GM12873 (cell line): ENCODE measurements around the gene EGFLAM.

Experiments
- TF ChIP-seq, protein P1 (sequence below): IDR thresholded peaks from 2 replicates; pipeline ENCODE4 v1.5.1; 2012; ENCODE audit warnings: low read depth, mild to moderate bottlenecking, moderate library complexity, low read length, control low read depth; ENCODE audit not compliant: insufficient read depth; ENCODE audit errors: missing control alignments

Gene EGFLAM

GRCh38 chr5:38299585-38299984 lies 41.2 kb downstream of the EGFLAM start:
- TF ChIP-seq, protein P1, sequence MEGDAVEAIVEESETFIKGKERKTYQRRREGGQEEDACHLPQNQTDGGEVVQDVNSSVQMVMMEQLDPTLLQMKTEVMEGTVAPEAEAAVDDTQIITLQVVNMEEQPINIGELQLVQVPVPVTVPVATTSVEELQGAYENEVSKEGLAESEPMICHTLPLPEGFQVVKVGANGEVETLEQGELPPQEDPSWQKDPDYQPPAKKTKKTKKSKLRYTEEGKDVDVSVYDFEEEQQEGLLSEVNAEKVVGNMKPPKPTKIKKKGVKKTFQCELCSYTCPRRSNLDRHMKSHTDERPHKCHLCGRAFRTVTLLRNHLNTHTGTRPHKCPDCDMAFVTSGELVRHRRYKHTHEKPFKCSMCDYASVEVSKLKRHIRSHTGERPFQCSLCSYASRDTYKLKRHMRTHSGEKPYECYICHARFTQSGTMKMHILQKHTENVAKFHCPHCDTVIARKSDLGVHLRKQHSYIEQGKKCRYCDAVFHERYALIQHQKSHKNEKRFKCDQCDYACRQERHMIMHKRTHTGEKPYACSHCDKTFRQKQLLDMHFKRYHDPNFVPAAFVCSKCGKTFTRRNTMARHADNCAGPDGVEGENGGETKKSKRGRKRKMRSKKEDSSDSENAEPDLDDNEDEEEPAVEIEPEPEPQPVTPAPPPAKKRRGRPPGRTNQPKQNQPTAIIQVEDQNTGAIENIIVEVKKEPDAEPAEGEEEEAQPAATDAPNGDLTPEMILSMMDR: no peak

GRCh38 chr5:38305148-38305547 lies 46.8 kb downstream of the EGFLAM start:
- TF ChIP-seq, protein P1: no peak

- TF ChIP-seq, protein P1: no peak
Measured at GRCh38 chr5:38307845-38308244, 49.5 kb downstream of the EGFLAM start.

GRCh38 chr5:38316544-38317224 lies 58.3 kb downstream of the EGFLAM start:
- TF ChIP-seq, protein P1: no peak

GRCh38 chr5:38317868-38318267 lies 59.5 kb downstream of the EGFLAM start:
- TF ChIP-seq, protein P1: no peak

DNA sequence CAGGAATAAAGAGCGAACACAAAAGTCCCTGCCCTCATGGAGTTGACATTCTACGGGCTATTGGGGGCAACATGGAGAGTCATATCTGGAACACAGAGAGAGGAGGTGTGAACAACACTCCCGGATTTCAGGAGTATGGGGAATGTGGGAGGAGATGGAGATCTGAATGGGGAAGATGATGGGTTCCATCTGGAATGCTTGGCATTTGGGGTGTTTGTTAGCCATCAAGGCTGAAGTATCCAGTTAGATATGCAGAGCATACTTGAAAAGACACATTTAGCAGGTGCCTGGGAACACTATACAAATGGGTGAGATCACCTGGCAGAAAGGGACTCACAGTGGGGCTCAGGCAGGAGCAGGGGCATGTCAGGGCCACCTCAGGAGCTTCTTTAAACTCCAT lies 61.1 kb downstream of the EGFLAM start:
- TF ChIP-seq, protein P1: no peak

GRCh38 chr5:38321978-38322377 lies 63.6 kb downstream of the EGFLAM start:
- TF ChIP-seq, protein P1: no peak
